Astrocyte of the cerebellum (primary cell): ENCODE data around the gene GRID1.

ENCODE experiments used
- DNase-seq: peaks from one replicate; pipeline ENCODE4 v3.0.0-alpha.2; 2011; ENCODE audit warnings: low read depth
- H3K4me3 ChIP-seq: 2 replicates; pipeline ENCODE4 v1.5.1; 2011; ENCODE audit warnings: mild to moderate bottlenecking, low read depth, low read length, moderate library complexity
- in situ Hi-C: cut with HindIII; loops from 2 replicates; pipeline ENCODE4 v1.10.0; 2017; ENCODE audit warnings: low sequenced_read_pairs
- TF ChIP-seq, protein P1 (sequence below): IDR thresholded peaks from 2 replicates; pipeline ENCODE4 v1.5.1; 2012; ENCODE audit warnings: low read length, low read depth, moderate library complexity, mild to moderate bottlenecking; ENCODE audit errors: missing control alignments

Gene GRID1

DNA sequence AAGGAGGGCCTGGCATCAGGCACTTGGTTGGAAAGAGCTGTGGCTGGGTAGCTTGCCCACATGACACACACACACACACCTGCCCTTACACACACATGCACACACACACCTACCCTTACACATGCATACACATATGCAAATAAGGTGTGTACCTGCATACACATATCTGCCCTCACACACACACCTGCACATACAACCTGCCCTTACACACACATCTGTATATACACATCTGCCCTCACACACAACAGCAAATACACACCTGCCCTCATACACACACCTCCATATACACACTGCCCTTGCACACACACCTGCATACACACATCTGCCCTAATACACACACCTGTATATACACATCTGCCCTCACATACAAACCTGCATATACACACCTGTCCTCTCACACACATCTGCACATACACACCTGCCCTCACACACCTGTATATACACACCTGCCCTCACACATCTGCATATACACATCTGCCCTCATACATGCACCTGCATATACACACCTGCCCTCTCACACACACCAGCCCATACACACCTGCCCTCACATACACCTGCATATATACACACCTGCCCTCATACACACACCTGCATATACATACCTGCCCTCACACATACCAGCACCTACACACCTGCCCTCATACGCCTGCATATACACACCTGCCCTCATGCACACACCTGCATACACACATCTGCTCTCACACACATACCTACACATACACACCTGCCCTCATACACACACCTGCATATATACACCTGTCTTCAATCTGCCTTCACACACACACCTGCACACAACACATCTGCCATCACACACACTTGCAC lies 82.9 kb downstream of the GRID1 start:
- TF ChIP-seq, protein P1, sequence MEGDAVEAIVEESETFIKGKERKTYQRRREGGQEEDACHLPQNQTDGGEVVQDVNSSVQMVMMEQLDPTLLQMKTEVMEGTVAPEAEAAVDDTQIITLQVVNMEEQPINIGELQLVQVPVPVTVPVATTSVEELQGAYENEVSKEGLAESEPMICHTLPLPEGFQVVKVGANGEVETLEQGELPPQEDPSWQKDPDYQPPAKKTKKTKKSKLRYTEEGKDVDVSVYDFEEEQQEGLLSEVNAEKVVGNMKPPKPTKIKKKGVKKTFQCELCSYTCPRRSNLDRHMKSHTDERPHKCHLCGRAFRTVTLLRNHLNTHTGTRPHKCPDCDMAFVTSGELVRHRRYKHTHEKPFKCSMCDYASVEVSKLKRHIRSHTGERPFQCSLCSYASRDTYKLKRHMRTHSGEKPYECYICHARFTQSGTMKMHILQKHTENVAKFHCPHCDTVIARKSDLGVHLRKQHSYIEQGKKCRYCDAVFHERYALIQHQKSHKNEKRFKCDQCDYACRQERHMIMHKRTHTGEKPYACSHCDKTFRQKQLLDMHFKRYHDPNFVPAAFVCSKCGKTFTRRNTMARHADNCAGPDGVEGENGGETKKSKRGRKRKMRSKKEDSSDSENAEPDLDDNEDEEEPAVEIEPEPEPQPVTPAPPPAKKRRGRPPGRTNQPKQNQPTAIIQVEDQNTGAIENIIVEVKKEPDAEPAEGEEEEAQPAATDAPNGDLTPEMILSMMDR, result no peak
- no peak for DNase-seq
- in situ Hi-C loops, result no loop called here
- H3K4me3 ChIP-seq, result no peak overlapping the region

GRCh38 chr10:86282664-86283465 lies 83.7 kb downstream of the GRID1 start:
- H3K4me3 ChIP-seq, result no peak overlapping the region
- TF ChIP-seq, protein P1, result no peak
- DNase-seq, result no peak
- in situ Hi-C loops, result no loop called here

DNA sequence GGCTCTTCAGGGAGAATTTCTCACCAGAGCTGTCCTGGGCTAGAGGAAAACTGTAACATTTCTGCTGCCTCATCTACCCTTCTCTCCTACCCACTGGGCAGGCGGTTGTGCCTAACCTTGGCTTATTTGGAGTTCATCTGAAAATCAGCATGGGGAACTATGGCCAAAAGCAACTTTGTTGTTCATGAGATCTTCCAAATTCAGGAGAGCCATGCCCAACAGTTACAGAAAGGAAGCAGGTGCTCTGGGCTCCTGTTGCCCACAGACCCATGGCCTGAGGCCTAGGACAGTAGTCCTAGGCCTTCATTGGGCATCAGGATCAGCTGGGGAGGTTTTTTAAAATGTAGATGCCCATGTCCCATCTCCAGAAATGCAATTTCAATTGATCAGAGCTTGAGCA lies 85.2 kb downstream of the GRID1 start:
- TF ChIP-seq, protein P1, result no peak
- in situ Hi-C loops, result no loop called here
- H3K4me3 ChIP-seq, result no peak overlapping the region
- DNase-seq, result no peak

GRCh38 chr10:86269332-86269731 lies 97.3 kb downstream of the GRID1 start:
- TF ChIP-seq, protein P1, result no peak
- in situ Hi-C loops, result no loop called here
- no peak overlapping the region for H3K4me3 ChIP-seq
- DNase-seq, result no peak

DNA sequence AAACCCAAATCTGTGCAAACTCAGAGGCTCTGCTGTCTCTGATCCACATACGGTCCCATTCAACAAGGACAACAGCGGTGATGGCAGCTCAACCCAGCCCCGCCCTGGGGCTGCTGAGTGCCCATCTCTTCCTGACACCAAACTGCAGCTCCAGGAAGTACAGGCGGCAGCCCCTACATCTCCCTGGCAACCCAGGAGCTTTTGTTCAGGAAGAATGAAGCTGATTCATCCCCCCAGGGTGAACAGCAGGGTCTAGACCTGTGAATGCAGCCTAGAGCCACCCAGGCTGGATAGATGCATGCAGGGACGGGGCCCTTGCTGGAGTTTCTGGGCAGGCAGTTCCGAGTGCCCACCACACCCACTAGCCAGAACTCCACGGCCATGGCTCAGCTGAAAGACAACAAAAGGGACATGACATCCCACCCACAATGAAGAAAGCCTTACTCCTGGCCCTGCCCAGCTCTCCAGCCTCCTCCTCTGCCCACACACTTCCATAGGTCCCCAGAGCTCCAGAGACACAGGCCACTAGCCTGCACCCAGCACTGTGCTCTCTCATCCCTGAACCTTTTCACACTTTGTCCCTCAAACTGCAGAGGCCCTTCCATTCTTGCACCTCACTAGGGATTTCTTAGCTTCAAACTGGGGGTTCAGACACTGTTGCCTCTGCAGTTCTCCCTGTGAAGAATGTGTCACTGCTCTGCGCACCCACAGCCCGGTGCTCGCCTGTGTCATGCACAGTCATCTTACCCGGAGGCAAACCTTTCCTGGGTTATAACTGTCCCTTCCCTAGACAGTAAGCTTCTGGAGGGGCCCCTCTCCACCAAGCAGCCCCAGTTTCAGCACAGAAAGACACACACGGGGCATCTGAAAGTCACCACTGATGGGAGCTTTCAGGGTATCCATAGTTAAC lies 99.1 kb downstream of the GRID1 start:
- no peak for DNase-seq
- in situ Hi-C loops, result no loop called here
- TF ChIP-seq, protein P1, result no peak
- no peak overlapping the region for H3K4me3 ChIP-seq

GRCh38 chr10:86266446-86267242 lies 100.0 kb downstream of the GRID1 start:
- TF ChIP-seq, protein P1, result no peak
- in situ Hi-C loops, result no loop called here
- DNase-seq, result no peak
- no peak overlapping the region for H3K4me3 ChIP-seq
